CD4-positive, alpha-beta T cell treated with Interleukin-12 subunit alpha and Interleukin-12 subunit beta, for 1 hour (primary cell): Measurements from ENCODE around the gene TKT.

Experiments used
- DNase-seq: peaks from one replicate; pipeline ENCODE4 v3.0.0-alpha.2; 2020

Gene TKT

GRCh38 chr3:53194210-53195065 lies 61.4 kb downstream of the TKT start:
- no peak for DNase-seq

- no peak for DNase-seq
Measured at GRCh38 chr3:53193466-53194209, 62.2 kb downstream of the TKT start.

DNA sequence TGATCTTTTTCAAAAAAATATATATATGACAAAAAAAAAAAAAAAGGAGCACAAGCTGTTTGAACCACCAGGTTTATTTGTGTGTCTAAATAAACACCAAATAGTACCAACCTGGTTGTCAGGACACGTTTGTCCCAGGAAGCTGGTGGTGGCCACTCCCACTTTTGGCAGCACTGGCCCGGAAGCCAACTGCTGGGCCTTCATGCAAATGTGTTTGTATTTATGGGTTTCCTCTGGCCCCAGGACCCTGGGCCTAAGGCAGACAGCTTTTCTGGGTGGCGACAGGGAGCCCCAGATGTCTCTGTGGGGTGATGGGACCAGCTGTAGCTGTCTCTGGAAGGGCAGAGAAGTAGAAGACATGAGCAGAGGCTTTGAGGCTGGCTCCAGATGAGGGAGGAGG lies 63.2 kb downstream of the TKT start:
- no peak for DNase-seq

GRCh38 chr3:53191836-53192480 lies 63.9 kb downstream of the TKT start:
- no peak for DNase-seq

DNA sequence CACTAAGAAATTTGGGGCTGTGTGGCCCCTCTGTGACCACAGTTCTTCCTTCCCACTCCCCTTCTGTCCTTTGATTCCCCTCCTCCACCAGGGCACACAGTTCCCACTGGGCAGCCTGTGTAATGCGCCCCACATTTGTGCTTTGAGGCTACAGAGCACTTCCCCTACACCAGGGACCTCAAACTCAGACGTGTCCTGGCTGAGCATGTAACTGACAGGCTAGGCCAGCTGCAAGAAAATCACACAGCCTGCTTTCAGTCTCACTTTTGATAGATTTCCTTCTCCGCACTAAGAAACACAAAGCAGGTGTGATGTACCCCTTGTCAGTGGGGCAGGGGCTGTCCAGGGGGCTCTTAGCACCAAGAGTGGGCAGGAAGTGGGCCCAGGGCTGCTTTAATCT lies 65.2 kb downstream of the TKT start:
- no peak for DNase-seq

DNA sequence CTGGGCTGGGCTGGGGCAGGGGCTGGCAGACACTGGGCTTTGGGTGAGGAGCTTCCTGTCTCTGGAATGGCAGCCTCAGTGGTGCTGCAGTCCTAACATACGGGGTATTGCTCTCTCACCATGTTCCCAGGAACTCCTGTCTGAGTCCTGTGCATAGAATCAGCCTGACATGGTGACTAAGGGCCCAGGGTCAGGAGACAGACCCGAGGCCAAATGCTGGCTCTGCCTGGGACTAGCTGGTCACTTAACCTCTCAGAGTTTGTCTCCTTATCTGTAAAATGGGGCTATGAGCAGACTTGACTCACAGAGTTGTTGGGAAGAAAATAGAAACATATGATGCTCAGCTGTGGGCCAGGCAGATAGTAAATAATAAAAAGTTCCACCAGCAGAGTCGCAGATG lies 66.5 kb downstream of the TKT start:
- DNase-seq, result no peak

DNA sequence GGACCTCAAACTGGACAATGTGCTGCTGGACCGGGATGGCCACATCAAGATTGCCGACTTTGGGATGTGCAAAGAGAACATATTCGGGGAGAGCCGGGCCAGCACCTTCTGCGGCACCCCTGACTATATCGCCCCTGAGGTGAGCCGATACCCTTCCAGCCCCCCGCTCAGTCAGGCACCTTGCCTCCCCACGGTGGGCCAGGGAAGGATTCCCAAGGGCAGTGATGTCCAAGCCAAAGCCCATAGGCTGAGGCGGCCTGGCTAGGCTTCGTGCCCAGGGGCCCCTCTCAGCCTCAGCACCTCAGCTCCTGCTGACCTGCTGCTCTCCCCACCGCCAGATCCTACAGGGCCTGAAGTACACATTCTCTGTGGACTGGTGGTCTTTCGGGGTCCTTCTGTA lies 67.1 kb downstream of the TKT start:
- no peak for DNase-seq

GRCh38 chr3:53188136-53188685 lies 67.6 kb downstream of the TKT start:
- no peak for DNase-seq

GRCh38 chr3:53187430-53187829 lies 68.4 kb downstream of the TKT start:
- no peak for DNase-seq

- DNase-seq, result no peak
Measured at GRCh38 chr3:53186726-53187125, 69.1 kb downstream of the TKT start.

GRCh38 chr3:53185761-53186465 lies 69.9 kb downstream of the TKT start:
- no peak for DNase-seq

GRCh38 chr3:53184701-53185100 lies 71.1 kb downstream of the TKT start:
- no peak for DNase-seq

DNA sequence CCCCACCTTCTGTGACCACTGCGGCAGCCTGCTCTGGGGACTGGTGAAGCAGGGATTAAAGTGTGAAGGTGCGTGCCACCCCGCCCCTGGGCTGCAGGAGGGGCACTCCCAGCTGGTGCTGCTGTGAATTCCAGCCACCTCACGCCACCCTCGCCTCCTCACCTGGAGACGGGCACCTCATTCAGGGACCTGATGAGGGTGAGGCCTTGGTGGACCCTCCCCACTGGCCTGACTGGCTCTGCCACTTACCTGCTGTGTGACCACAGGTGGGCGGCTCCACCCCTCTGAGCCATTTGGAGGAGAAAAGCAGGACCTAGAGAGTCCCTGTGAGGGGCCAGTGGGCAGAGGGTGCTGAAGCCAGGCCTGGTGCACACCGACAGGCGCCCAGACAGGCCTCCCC lies 72.3 kb downstream of the TKT start:
- DNase-seq, result no peak

GRCh38 chr3:53182764-53183355 lies 73.0 kb downstream of the TKT start:
- no peak for DNase-seq

DNA sequence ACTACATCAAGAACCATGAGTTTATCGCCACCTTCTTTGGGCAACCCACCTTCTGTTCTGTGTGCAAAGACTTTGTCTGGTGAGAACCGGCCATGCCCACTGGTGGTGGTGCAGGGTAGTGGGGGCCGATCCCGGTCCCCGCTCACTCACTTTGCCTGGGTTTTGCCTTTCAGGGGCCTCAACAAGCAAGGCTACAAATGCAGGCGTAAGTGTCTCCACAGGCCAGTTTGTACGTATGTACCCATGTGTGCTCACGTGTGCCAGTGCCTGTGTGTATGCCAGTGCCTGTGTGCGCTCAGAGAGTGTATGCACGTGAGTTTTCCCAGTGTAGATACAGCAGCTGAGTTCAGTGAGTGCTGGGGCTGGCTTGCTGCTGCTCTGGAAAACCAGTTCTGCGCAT lies 74.3 kb downstream of the TKT start:
- no peak for DNase-seq

- DNase-seq, result no peak
Measured at GRCh38 chr3:53181024-53181371, 74.8 kb downstream of the TKT start.

GRCh38 chr3:53180305-53181023 lies 75.4 kb downstream of the TKT start:
- no peak for DNase-seq

DNA sequence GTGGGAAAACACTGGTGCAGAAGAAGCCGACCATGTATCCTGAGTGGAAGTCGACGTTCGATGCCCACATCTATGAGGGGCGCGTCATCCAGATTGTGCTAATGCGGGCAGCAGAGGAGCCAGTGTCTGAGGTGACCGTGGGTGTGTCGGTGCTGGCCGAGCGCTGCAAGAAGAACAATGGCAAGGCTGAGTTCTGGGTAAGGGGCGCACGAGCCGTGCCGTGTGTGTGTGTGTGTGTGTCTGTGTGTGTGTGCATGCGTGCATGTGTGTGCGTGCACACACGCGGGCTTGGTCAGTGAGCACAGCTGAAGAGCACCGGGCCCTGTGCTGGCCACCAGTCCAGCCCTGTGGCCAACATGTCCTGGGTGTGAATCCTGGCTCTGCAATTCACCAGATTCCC lies 76.2 kb downstream of the TKT start:
- no peak for DNase-seq

GRCh38 chr3:53178246-53178645 lies 77.6 kb downstream of the TKT start:
- no peak for DNase-seq

DNA sequence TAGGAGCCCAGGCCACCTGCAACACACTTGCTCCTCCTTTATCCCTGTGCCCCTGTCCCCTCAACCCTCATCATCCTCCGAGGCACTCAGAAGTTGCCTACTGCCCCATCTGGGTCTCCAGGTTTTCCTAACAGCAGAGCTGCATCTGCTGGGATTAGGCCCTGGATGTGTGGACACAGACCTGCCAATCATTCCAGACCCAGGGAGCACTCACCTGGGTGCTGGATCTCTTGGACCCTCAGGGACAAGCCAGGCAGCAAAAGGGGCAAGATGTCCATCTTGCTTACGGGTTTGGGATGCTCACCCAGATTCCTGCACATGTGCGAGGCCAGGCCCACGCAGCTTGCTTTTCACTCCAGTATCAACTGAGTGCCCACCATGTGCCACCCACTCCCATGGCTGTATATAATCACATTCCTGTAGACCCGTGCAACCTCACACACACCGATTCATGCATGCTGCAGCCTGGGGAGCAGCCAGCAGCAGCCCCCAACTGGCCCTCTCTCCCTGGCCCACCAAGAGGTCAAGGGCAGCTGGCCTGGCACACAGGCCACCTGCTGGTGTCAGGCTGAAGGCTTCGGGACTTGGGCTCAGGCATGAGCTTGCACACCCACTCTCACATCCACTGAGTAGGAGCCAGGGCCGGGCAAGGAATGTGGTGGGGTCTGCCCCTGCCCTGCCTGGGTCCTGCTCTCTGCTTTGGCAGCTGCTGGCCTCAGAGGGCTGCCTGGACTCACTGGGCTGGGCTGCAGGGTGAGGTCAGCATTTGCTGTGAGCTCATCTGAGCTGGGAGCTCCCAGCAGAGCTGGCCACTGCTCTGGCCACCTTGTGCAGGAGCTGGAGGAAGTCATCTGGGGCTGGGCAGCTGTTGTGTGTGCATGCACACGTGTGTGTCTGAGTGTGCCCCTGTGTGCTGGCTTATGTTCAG lies 79.9 kb downstream of the TKT start:
- DNase-seq, result no peak
